GM18951 (cell line): Measurements from ENCODE around the gene HGS.

Experiments
- POLR2A ChIP-seq: IDR thresholded peaks from 4 replicates; pipeline ENCODE4 v1.6.1; 2011; ENCODE audit warnings: mild to moderate bottlenecking; ENCODE audit not compliant: insufficient read length, insufficient read depth; ENCODE audit errors: extremely low read depth
- in situ Hi-C: fragments of 300-500 bp; cut with MboI; formaldehyde crosslinking; loops from one replicate; pipeline ENCODE4 v1.12.0; 2022; ENCODE audit warnings: low sequenced_read_pairs, mixed read lengths, inconsistent platforms; ENCODE audit not compliant: unreplicated experiment

The HGS gene

DNA sequence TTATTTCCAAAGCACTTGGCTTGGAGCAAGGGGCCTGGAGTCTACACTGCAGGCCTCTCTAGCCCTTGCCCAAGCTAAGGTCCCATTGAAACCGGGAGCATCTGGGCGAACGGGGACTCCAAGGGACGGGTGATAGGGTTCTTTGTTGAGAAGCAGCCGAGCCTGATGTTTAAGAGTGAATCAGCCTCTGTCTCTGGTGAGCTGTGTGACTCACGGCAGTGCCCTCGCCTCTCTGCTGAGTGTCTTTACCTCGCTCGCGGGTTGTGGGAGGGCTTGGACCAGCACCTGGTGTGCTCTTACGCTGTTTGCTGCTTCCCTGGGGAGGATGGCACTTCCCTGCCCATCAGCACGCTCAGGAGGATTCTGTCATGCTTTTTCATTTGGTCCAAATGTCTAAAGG is 1.3 kb downstream of the HGS start:
- in situ Hi-C loops: no loop called here

DNA sequence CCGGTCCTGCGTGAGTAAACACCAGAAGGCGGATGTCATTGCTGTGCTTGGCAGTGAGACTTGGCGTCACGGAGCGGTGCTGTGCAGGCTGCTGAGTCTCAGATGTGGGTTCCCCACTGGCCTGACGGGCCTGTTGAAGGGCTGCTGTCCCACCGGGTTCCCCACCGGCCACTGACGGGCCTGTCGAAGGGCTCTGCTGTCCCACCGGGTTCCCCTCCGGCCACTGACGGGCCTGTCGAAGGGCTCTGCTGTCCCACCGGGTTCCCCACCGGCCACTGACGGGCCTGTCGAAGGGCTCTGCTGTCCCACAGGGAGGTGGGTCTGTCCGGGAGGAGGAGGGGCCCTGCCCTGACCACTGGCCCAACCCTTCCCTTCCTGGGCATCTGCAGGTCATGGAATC is 2.8 kb downstream of the HGS start:
- in situ Hi-C loops: no loop called here
- TF ChIP-seq POLR2A: no peak

More for the DNA sequence above, 1.3 kb downstream of the HGS start:
- no peak for TF ChIP-seq POLR2A

DNA sequence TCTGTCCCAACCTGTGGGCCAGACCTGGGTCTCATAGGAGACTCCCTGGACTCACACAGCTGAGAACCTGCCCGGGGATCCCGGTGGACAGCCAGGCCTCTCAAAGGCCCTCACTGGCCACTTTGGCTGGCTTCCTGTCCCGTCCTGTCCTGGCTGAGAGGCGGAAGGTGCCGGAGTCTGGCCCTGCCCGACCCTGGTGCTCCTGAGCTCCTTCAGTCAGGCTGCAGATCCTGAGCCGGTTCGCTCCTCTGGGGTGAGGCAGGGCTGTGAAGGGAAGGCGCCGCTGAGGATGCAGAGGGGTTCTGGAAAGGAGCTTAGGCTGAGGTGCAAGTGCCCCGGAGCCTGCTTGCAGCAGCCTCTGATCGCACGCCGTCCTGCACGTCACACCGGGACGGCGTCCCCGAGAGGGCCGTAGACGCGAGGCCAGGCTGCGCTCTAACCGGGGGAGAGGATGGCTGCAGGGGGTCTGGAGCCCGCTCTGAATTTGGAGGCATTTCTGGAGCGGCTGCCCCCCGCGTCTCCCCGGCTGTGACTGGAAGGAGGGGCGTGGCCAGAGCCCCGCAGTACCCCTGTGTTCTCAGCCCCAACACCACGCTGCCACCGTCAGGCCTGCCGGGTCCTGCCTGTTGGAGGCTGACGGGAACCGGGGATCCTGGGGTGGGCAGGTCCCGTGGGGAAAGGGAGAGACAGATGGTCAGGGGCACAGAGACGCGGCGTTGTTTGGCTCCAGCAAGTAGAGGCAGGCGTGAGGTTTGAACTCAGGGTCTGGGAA is 4.1 kb downstream of the HGS start:
- TF ChIP-seq POLR2A: no peak
- in situ Hi-C loops: no loop called here

DNA sequence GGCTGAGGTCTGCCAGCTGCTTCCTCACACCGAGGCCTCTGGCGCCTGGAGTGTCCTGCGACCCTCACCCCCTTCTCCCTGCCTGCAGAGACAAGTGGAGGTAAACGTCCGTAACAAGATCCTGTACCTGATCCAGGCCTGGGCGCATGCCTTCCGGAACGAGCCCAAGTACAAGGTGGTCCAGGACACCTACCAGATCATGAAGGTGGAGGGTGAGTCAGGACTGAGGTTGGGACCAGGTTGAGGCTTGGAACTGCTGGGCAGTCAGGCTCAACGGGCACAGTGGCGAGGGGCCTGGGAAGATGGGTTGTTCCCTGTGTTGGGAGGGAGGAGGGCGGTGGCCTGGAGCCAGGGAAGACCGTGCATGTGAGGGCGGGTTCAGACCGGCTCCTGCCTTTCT is 4.8 kb downstream of the HGS start:
- TF ChIP-seq POLR2A: no peak
- in situ Hi-C loops: no loop called here

DNA sequence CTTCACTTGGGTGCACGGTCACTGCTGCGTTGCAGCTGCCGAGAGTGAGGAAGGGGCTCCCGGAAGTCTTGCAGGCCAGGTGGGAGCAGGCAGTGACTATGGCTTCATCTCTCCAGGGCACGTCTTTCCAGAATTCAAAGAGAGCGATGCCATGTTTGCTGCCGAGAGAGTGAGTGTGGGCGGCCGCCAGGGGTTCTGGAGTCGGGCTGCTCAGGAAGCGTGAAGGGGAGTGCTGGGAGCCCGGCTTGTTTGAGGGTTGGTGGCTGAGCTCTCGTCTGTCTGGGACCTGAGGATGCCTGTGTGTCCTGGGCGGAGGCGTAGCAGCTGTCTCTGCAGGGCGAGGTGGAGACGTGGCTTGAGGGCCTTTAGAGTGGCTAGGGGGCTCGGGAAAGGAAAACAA is 6.3 kb downstream of the HGS start:
- in situ Hi-C loops: no loop called here
- no peak for TF ChIP-seq POLR2A

DNA sequence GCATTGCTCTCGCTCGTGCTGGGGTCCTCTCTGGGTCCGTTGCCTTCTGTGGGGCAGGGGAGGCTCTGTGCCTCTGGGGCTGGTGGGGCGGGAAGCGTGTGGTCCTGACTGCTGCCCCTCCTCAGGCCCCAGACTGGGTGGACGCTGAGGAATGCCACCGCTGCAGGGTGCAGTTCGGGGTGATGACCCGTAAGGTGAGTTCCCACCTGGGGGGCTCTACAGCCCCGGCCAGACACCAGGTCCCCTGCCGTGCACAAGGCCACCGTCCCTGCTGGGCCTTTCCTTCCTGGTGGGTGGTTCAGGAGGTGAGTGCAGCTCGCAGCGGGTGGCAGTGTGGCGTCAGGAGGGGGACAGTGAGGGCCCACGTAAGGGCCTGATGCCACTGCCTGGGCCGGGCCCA is 6.7 kb downstream of the HGS start:
- no peak for TF ChIP-seq POLR2A
- in situ Hi-C loops: no loop called here

DNA sequence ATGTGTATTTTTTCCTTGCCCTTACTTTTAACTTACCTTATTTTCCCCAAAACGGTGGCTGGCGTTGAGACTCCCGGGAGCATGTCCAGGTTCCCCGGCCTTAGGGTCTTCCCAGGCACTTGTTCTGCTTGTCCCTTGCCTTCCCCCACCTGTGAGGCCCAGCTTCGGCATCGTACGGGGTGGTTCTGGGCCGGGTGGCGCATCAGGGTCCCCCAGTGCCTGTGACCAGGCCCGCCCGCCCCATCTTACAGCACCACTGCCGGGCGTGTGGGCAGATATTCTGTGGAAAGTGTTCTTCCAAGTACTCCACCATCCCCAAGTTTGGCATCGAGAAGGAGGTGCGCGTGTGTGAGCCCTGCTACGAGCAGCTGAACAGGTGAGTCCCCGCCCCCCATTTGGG is 7.4 kb downstream of the HGS start:
- TF ChIP-seq POLR2A: no peak
- in situ Hi-C loops: no loop called here

DNA sequence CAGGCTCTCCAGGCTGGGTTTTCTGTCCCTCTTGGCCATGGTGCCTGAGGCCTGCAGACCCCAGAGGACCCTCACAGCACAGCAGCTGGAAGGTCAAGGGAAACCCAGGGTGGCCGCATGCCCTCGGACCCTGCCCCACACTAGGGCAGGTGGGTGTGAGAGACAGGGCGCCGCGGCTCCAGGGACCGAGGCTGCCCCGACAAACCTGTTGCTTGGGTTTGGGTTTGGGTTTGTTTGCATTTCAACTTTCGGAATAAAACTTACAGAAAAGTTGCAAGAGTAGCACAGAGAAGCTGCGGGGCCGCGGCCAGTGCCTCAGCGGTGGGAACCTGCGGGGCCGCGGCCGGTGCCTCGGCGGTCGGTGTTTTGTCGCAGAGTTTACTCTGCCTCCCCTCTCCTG is 7.8 kb downstream of the HGS start:
- no peak for TF ChIP-seq POLR2A
- in situ Hi-C loops: no loop called here

DNA sequence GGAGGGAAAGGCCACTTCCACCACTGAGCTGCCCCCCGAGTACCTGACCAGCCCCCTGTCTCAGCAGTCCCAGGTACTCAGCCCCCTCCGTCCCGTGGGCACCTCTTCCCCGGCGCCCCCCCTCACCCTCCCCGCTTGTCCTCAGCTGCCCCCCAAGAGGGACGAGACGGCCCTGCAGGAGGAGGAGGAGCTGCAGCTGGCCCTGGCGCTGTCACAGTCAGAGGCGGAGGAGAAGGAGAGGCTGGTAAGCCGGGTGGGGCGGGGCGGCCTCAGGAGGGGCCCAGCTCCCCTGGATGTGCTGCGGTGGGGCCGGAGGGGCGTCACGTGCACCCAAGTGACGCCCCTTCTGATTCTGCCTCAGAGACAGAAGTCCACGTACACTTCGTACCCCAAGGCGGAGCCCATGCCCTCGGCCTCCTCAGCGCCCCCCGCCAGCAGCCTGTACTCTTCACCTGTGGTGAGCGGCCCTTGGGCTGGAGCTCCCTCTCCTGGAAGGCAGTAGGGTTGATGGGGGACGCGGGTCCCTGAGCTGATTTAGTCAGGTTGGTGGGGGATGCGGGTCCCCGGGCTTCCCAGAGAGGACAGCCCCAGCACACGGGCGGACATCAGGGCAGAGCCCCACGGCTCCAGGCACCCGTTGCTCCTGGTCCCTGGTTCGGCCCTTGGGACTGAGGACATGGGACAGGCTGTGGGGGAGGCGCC is 9.8 kb downstream of the HGS start:
- no peak for TF ChIP-seq POLR2A
- in situ Hi-C loops: no loop called here

DNA sequence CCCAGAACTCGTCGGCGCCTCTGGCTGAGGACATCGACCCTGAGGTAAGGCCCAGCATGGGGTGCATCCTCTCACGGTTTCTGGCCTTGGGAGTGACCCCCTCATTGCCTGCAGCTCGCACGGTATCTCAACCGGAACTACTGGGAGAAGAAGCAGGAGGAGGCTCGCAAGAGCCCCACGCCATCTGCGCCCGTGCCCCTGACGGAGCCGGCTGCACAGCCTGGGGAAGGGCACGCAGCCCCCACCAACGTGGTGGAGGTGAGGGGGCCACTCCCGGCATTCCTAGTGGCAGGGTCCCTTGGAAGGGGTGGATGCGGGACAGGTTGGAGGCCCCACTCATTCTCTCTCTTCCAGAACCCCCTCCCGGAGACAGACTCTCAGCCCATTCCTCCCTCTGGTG is 11.0 kb downstream of the HGS start:
- in situ Hi-C loops: no loop called here

DNA sequence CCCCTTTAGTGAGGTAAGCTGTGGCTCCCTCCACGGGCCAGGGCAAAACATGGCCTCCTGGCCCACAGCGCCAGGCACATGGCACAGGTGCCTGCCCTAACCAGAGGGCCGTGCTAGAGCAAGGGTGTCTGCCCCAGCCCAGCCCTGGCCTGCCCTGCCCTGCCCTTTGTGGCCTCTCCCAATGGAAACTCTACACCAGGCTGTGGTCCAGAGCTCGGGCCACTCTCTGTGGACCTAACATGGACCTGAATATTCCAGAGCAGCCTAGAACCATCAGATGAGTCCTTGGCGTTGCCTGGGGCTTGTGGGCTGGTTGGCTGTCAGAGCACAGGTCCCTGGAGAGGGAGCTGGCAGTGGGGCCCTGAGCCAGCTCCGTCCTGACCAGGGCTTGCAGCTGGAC is 11.4 kb downstream of the HGS start:
- TF ChIP-seq POLR2A: no peak
- in situ Hi-C loops: no loop called here

More for the DNA sequence above, 11.0 kb downstream of the HGS start:
- no peak for TF ChIP-seq POLR2A

DNA sequence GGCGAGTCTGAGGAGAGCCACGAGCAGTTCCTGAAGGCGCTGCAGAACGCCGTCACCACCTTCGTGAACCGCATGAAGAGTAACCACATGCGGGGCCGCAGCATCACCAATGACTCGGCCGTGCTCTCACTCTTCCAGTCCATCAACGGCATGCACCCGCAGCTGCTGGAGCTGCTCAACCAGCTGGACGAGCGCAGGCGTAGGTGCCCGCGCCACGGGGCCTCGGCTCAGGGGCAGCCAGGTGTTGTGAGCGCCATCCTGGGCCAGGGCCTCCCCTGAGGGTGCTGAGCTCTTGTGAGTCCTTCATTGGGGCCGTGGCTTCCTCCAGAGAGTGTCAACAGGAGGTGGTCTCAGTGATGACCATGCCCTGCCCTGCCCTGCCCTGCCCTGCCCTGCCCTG is 12.0 kb downstream of the HGS start:
- in situ Hi-C loops: no loop called here
- no peak for TF ChIP-seq POLR2A

DNA sequence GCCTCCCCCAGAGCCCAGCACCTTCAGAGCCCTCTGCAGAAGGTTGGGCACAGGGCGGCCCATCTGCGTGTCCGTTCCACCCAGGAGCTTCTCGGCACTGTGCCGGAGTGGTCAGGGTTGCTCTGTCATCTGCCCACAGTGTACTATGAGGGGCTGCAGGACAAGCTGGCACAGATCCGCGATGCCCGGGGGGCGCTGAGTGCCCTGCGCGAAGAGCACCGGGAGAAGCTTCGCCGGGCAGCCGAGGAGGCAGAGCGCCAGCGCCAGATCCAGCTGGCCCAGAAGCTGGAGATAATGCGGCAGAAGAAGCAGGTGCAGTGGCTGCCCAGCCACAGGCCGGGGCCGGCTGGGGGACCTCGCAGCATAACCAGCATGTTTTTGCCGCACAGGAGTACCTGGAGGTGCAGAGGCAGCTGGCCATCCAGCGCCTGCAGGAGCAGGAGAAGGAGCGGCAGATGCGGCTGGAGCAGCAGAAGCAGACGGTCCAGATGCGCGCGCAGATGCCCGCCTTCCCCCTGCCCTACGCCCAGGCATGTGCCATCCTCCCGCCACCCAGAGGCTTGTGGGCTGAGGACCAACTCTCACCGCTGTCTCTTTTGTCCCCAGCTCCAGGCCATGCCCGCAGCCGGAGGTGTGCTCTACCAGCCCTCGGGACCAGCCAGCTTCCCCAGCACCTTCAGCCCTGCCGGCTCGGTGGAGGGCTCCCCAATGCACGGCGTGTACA is 12.6 kb downstream of the HGS start:
- in situ Hi-C loops: no loop called here
- TF ChIP-seq POLR2A: no peak
